CD4-positive, alpha-beta T cell treated with Interleukin-1 beta for 1 hour (primary cell): ENCODE data around the gene CELF6.

ENCODE experiments used
- DNase-seq, 2 donors: peaks; one replicate each; pipeline ENCODE4 v3.0.0-alpha.2; 2020 to 2022

CELF6 gene

DNA sequence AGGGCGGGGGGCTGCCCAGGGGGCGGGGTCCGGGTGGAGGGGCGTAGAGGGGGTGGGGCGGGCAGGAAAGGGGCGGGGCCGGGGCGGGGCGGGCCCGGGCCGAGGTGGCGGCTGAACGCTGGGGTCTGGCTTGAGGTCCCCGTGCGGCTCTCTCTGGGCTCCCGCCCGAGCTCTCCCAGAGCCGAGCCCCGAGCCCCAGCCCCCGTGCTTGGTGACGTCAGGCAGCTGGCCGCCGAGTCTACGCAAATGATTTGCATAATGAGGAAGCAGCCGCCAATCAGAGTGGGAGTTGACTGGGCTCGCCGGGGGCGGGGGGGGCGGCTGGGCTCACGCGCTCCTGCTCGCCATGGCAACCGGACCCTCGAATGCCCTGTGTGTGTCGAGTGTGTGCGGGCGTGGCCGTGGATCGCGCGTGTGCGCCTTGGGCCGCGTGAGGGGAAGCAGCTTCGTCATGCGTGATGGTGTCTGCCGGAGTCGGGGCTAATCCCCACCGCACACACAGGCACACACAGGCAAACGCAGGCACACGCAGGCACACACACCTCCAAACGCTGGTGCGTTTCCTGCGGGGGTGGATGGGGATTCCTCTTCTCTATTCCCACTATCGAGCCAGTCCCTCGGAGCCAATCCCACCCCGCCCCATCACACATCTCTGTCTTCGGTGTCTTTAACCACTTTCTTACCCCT is at the start of gene CELF6:
Gene CELF6 (minus strand): TSS at position 173 of the 687 bp plus-strand sequence. CDS start 283 bp downstream, outside the sequence.
- peak; percentile 86 to 91 for DNase-seq

DNA sequence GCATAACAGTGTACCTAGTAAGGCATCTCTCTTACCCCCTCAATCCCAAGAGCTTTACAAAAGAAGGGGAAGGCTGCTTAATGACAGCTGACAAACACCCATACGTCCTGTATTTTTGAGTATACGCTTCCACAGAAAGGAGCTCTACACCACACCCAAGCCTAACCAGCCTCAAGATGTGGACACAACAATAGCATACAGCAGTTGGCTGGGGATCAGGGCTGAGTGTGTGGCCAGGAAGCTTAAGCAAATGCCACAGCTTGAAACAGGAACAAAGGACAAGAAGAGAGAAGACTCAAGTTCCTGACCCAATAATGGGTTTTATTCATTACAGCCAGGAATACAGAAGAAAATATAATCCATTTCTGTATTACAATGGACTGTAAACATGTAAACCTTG is 48.9 kb upstream of the CELF6 start:
- peak in 1 of 2 donors; percentile 29 for DNase-seq

DNA sequence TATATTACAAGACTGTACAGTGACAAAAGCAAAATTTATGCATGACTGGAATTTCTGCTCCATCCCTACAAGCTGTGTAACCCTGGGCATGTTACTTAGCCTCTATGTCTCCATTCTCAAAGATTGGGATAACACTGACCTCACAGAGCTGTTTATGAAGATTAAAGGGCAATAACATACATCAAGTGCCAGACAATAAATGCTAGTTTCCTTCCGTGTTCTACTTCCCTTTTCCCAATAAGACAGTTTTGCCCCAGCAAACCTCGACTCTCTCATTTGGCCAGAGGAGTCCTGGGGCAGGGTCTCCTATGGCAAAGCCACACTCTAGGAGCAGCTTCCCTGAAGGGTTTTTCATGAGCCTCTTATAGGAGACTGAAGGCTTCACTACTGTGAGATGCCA is 48.4 kb upstream of the CELF6 start:
- DNase-seq = no peak

DNA sequence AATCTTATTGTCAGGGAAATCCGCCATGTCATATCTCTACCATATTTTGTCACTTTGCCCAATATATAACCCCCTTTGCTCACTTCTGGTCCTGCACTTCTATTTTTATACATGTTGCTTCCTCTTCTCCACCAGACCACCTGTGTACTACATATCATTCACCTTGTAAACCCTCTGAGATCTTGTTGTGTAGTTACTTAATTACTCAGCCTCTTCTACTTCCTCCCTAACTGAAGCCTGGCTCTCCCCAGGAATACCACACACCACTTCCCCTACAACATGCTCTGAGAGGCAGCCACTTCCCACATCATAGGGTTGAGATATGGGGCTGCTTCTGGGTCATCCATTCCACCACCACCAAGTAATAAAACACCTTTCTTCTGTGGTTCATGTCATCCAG is 45.9 kb upstream of the CELF6 start:
- DNase-seq = peak; percentile 23 to 27

DNA sequence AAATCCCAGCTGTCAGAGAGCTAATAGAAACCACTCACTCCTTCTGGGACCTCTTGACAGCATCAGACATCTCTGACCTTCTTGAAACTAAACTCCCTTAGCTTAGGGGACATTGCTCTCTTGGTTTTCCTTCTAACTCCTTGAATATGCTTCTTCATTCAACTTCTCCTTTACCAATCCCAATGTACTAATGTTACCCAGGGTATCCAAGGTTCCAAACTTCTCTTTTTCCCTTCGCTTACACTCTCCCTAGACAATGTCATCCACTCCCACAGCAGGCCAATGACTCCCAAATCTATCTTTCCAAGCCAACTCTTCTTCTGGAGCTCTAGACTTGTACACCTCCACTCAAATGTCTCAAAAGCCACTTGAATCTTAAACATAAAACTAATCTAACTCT is 41.2 kb upstream of the CELF6 start:
- DNase-seq = no peak

DNA sequence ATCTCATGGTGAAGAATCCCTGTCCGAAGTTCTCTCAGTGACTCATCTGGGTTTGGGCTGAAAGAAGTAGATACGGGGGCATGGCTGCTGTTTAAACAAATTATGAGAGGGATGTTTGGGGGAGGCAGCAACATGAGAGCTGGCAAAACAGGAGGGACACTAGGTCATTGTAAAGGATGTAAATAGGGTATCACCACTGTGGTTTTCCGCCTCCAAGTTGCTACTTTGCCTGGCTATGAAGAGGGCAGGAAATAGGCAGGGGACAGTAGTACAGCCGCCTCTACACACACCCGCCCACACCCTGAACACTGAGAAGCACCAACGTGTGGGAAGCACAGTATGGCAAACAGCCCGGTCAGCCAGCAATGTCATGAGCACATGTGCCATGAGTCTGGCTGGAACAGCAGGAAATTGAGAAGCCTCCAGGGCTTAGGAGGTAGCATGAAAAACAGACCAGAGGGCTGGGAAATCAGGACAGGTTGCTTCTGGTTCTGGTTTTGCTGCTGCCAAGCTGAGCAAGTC is 38.8 kb upstream of the CELF6 start:
- no peak for DNase-seq

DNA sequence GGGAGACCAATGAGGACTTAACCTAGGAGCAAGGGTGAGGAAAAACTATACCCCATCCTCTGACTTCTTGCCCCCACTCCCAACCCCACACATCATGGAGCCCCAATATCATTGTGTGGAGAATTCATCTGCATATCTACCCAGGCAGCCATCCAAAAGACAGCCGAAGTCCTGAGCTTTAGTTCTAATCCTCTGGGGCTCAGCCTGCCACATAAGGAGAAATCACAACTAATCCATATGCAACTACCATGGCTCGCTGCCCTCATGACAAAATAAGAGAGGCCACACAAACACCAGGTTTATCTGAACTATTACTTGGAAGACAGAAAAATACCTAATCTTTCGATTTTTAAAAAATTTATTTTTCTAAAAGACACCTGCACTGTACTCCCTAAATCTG is 38.2 kb upstream of the CELF6 start:
- DNase-seq = no peak

DNA sequence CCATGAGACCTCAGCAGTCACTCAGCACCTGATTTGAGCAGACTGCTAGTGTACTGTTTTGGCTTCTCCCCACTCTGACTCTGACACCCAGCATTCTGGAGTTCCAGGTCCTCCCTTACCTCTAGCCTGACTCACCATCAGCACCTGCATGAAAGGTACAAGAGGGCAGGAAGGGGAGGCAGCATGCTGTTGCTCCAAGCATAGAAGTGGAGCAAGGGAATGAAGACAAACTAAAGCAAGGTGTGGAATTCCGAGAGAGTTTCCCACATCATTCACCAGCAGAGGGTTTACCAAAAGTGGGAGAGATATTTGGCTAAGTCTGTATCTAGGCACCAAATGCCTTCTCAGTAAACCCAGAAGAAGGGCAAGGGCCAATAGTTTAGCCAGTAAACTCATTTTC is 34.5 kb upstream of the CELF6 start:
- no peak for DNase-seq

DNA sequence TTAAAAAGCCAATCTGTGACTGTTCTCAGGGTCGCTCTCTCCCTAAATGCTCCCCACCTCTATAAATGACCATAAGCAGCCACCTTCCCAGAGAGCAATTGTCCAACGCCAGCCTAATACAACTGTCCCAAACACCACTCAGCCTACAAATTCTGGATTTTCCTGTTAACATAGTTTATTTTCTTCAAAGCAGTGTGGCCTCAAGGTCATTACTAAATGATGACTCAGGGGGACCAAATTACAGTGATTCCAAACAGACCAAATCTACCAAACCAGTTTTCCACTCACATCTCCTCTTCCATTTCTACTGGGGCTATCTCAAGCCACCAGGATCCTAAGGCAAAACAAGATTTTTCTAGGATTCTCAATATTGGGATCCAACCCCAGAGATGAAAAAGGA is 33.3 kb upstream of the CELF6 start:
- no peak for DNase-seq

DNA sequence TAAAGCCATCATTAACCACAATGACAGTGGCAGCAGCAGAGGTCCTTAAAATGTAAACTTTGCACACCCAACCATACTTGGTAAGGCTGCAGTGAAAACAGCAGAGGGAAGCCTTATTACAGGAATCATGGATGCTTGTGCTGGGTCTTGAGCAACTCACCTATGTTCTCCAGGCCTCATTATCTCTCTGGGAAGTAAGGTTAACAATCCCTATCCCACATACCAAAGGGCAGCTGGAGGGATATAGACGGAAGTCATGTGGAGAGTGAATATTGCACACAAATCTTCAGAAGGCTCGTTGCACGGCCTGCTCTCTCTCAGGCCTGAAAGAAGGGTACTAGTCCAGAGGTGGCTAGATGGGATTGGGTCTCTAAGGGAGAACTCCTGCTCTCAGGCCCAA is 25.8 kb upstream of the CELF6 start:
- no peak for DNase-seq

DNA sequence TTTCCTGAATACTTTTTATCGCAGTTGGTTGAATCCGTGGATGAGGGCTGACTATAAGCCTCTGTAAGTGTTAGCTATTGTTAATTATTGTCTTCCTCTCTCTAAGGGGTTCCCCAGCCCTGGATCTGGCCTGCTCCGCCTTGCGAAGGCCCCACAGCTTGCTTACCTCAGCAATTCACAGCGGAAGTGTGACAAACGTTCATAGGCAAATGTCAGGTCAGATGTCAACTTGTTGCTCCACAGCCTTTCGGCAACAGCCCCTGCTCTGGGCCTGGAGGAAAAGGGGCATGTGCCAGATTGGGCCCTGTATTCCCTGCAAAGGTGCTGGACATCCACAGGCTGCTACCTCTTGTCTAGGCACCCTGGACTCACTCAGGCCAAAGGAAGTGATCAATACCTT is 25.3 kb upstream of the CELF6 start:
- DNase-seq = no peak

DNA sequence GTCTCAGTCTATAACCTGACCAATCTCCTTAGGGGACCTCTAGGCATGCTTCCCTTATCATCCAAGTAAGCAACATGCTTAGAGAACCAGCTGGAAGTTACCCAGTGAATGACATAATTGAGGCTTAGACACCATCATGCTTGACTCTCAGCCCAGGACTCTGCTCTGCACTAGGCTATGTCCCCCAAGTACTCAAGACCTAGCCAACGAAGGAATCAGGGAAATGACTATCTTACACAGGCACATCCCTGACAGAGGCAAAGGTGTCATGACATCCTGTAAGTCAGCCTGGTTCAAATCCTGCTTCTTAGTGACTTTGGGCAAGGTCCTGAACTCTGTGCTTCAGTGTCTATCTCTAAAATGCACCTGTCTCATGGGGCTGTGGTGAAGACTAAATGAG is 24.6 kb upstream of the CELF6 start:
- no peak for DNase-seq

DNA sequence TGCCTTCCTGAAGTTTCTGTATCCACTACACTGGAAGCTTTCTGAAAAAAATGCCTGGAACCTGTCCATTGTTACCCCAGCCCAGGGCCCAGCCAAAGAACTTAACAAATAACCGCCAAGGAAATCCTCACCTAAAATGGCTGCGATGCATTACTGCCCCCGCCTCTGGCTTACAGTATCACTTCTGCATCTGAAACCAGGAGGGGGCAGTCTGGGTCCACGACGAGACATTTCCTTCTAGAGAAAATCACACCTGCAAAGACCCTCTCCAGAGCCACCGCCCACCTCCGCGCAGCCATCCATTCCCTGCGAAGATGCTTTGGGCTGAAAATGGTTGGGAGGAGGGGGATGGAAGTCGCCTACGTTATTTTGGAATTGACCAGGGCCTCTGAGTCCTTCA is 22.4 kb upstream of the CELF6 start:
- peak; percentile 38 to 42 for DNase-seq

DNA sequence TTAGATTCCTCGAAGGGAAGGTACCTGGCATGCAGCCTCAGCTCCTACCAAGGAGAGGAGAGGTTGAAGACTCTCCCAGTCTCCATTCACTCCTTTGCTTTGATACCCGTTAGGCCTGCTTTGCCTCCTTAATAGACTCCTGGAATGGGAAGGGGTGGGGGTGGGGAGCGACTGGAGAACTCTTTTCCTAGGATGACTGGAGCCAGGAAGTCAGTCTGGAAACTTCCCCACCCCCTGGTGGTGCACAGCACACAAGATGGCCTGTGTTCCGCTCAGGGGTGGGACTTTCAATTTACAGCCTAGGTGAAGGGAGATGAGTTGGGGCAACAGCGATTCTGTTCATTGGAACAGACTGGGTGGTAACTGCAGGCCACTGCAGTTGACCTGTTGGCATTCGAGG is 21.4 kb upstream of the CELF6 start:
- DNase-seq = no peak

DNA sequence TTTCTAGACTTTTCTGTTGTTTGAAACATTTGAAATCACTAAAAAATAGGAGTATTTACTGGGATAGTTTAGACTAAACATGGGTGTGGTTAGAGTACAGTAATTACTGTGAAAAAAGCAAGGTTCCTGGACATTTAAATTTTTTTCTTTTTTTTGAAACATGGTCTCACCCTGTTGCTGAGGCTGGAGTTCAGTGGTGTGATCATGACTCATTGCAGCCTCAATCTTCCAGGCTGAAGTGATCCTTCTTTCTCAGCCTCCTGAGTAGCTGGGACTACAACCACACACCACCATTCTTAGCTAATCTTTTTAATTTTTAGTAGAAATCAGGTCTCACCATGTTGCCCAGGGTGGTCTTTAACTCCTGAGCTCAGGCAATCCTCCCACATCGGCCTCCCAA is 20.4 kb upstream of the CELF6 start:
- DNase-seq = no peak

DNA sequence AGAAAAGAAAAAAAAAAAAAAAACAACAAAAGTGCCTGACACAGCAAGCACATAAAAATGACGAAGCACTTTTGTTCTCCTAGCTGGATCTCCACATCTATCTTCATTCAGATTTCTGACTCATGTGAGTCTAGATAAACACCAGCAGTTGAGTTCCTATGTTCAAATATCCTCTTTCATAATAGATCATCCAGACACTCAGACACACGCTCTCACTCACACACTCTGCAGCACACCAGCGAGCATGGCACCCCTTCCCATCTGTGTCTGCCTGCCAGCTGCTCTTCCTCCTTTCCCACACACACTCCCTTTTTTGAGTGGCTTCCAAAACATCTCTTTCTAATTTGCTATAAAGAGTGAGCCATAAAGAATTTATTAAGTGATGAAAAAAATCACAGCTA is 19.8 kb upstream of the CELF6 start:
- no peak for DNase-seq

DNA sequence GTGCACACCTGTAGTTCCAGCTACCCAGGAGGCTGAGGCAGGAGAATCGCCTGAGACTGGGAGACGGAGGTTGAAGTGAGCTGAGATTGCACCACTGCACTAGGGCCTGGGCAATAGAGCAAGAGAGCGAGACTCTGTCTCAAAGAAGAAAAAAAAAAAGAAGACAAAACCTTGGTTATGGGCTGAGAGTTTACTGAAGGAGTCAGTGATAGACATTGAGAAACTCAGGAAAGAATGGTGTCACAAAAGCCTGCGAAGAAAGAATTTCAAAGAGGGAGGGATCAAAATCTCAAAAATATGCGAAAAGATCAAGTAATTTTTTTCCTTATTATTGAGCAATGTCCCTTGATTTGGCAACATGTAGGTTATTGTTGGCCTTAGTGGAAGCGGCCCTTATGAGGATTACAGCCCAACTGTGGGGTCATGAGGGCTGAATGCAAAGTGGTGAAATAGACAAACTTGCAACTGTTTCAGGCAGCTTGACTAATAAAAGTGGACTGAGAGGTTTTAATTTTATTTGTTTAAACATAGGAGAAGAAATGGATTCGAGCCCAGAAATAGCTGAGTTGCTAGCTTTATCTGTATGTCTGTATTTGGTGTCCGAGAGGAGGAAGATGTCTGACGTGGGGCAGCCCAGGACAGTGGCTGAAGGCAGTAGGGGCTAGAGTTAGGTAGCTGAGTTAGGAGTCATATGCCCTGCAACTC is 18.8 kb upstream of the CELF6 start:
- no peak for DNase-seq

DNA sequence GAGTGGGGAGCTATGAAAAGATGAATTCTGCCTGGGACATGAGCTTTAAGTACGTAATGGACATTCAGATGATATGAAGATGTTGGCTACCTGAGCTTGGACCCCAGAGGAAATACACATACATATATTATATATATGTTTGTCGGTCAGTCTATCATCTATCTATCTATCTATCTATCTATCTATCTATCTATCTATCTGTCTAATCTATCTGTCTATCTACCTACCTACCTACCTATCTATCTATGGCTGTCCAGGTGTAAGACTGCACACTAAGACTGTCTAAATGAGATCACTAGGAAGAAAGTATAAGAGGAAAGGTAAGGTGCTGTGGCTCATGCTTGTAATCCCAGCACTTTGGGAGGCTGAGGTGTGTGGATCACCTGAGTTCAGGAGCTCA is 18.2 kb upstream of the CELF6 start:
- DNase-seq = no peak

DNA sequence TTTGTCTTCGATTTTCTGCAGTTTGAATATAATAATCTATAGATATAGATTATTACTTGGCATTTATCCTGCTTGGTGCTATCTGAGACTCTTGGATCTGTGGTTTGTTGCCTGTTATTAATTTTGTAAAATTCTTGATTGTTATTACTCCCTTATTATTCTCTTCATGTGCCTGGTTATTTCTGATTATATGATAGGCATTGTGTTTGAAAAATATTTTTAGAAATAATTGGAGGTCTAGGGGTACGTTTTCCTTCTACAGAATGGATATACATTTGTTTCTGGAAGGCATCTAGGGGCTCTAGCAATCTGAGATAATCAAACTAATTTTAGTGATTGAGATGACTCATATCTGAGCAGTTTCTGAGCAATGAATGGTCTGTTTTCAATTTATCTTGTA is 14.9 kb upstream of the CELF6 start:
- no peak for DNase-seq

DNA sequence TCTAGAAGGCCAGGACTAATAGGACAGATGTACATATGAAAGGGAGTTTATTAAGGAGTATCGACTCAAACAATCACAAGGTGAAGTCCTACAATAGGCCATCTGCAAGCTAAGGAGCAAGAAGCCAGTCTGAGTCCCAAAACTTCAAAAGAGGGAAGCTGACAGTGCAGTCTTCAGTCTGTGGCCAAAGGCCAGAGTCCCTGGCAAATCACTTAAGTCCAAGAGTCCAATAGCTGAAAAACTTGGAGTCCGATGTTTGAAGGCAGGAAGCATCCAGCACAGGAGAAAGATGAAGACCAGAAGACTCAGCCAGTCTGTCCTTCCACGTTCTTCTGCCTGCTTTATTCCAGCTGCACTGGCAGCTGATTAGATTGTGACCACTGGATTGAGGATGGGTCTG is 11.1 kb upstream of the CELF6 start:
- DNase-seq = no peak

DNA sequence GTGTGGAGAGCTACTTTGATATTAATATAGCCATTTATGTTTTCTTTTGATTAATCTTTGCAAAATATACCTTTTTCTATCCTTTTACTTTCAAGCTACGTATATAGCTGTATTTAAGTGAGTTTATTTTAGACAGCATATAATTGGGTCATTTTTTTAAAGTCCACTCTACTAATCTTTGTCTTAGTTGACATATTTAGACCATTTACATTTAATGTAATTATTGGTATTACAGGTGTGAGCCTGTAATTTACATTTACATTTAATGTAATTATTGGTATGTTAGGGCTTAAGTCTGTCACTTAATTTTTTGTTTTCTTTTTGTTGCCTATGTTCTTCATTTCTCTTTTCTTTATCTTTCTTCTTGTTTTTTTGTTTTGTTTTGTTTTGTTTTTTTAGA is 3.8 kb upstream of the CELF6 start:
- DNase-seq = no peak

DNA sequence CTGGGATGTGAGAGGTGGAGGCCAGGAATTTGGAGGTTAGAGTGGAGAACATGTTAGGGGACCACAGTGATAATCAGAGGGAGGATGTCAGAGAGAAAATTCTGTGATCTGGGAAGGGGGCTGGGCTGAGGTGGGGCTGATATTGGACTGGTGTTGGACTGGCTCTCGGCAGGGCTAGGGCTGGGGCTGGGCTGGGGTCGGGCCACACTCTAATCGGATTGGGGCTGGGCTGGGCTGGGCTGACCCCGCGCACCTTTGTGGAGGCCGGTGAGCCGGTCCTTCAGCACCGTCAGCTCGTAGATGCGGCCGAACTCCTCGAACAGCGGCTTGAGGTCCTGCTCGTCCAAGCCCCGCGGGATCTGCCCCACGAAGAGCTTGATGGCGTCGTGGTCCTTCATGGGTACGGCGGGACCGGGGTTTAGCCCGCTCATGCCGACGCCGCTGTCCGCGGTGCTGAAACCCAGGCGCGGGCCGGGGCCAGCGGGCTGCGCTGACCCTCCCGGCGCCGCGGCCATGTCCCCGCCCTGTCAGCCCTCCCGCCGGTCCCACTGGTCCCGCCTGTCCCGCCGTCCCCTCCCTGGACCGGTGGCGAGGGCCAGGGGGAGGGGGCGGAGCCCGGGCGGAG is 485 bp downstream of the CELF6 start:
- peak; percentile 40 to 51 for DNase-seq

DNA sequence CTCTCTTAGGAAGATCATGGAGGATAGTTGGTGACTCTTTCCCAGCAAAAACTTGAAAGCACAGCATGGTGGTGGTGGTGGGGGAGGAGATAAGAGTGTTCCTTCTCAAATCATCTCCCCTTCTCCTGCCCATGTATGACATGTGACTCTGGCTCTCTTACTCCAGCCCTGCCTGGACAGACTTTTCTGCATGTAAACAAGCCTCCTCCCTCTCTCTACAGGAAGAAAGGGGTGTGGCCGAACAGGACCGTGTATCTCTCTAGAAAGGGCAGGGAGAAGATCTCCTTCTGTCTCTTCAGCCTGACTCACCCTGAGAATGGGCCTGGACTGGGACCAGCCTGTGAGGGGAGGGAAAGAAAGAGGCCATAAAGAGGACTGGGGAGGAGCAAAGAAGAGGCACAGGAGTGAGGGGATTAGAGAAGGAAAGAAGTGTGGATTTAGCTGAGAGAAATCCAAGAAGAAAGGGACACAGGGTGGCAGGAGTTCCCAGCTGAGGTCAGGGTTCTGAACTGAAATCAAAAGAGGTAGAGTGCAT is 1.5 kb downstream of the CELF6 start:
- no peak for DNase-seq
